Nephron progenitor cell (in vitro differentiated cells): ENCODE results near the gene FAM53B.

Source experiments
- DNase-seq: peaks from one replicate; pipeline ENCODE4 v3.0.0; 2021
- H3K27ac Mint-ChIP-seq: 2 replicates; pipeline ENCODE4 v1.8.0; 2021; ENCODE audit warnings: mild to moderate bottlenecking, moderate library complexity, mixed read lengths
- H3K27me3 Mint-ChIP-seq: 2 replicates; pipeline ENCODE4 v1.8.0; 2021; ENCODE audit warnings: mild to moderate bottlenecking, low read depth, mixed read lengths; ENCODE audit not compliant: poor library complexity
- H3K36me3 Mint-ChIP-seq: 2 replicates; pipeline ENCODE4 v1.8.0; 2021; ENCODE audit warnings: low read depth, mixed read lengths
- H3K4me1 Mint-ChIP-seq: 2 replicates; pipeline ENCODE4 v1.8.0; 2021; ENCODE audit warnings: mixed read lengths
- H3K4me3 Mint-ChIP-seq: 2 replicates; pipeline ENCODE4 v1.8.0; 2021; ENCODE audit warnings: mild to moderate bottlenecking, moderate library complexity, mixed read lengths
- H3K9me3 Mint-ChIP-seq: 2 replicates; pipeline ENCODE4 v1.8.0; 2021; ENCODE audit warnings: mild to moderate bottlenecking, moderate library complexity, mixed read lengths
- TF ChIP-seq, protein P1 (sequence below): fragments of 200-600 bp; sonication (generic); IDR thresholded peaks from 2 replicates; pipeline ENCODE4 v1.5.0; 2021; ENCODE audit warnings: antibody characterized with exemption

The FAM53B gene

GRCh38 chr10:124639206-124639605, 105.0 kb downstream of the FAM53B start:
- peaks cover 6% of the 10 kb centered on the region for H3K27me3 Mint-ChIP-seq
- peaks cover 6% of the 10 kb centered on the region for H3K9me3 Mint-ChIP-seq

DNA sequence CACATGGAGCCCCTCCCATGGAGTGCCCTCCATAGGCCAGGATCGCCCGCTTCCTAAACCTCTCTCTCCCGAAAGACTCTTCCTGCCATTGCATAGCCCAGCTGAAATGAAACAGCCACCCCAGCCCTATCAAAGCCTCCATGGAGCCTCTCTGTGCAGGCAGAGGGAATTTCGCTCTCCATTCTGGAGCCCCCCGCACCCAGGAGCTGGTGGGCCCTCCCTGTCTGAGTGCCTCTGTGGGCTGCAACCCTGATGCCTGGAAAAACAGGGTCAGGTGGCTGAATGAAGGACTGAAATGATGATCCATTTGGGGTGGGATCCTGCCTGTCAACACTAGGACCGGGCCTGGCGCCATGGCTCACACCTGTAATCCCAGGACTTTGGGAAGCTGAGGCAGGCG, 106.4 kb downstream of the FAM53B start:
- peaks cover 50% of the 10 kb centered on the region for H3K4me1 Mint-ChIP-seq
- no peak for DNase-seq
- TF ChIP-seq, protein P1, sequence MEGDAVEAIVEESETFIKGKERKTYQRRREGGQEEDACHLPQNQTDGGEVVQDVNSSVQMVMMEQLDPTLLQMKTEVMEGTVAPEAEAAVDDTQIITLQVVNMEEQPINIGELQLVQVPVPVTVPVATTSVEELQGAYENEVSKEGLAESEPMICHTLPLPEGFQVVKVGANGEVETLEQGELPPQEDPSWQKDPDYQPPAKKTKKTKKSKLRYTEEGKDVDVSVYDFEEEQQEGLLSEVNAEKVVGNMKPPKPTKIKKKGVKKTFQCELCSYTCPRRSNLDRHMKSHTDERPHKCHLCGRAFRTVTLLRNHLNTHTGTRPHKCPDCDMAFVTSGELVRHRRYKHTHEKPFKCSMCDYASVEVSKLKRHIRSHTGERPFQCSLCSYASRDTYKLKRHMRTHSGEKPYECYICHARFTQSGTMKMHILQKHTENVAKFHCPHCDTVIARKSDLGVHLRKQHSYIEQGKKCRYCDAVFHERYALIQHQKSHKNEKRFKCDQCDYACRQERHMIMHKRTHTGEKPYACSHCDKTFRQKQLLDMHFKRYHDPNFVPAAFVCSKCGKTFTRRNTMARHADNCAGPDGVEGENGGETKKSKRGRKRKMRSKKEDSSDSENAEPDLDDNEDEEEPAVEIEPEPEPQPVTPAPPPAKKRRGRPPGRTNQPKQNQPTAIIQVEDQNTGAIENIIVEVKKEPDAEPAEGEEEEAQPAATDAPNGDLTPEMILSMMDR: no peak
- H3K27me3 Mint-ChIP-seq: peaks cover 6% of the 10 kb centered on the region
- H3K9me3 Mint-ChIP-seq: peaks cover 14% of the 10 kb centered on the region
- no peak overlapping the region for H3K4me3 Mint-ChIP-seq
- H3K36me3 Mint-ChIP-seq: peaks cover 39% of the 10 kb centered on the region
- no peak overlapping the region for H3K27ac Mint-ChIP-seq

More at GRCh38 chr10:124639206-124639605, 105.0 kb downstream of the FAM53B start:
- TF ChIP-seq, protein P1: no peak
- H3K4me3 Mint-ChIP-seq: no peak overlapping the region
- H3K36me3 Mint-ChIP-seq: peaks cover 30% of the 10 kb centered on the region
- no peak overlapping the region for H3K27ac Mint-ChIP-seq
- no peak for DNase-seq
- H3K4me1 Mint-ChIP-seq: peaks cover 54% of the 10 kb centered on the region

DNA sequence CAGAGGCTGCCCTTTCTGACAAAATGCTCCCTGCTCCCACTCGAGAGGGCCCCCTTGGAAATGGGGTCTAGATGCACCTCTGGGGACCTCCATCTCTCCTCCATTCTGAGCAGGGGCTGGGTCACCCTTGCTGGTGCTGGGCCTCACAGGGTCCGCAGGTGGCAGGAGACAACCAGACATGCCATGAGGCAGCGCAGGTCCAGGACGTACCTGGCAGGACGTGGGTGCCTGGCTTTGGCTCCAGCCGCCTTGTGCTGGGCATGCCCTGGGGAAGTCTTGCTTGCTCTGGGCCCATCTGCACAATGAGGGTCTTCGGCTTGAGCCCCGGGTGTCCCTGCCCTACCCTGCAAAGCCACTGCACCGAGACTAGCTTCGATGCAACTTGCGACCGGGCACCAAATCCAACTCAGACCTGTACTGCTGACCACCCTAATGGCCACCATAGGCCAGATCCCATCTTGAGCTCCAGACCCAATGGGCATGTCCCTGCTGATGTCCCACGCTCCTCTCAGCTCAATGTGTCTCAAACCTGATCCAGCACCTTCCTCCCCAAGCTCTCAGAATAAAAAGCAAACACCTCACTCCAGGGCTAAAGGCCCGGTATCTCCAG, 107.0 kb downstream of the FAM53B start:
- H3K4me1 Mint-ChIP-seq: peaks cover 51% of the 10 kb centered on the region
- no peak overlapping the region for H3K4me3 Mint-ChIP-seq
- H3K27me3 Mint-ChIP-seq: peaks cover 3% of the 10 kb centered on the region
- DNase-seq: no peak
- no peak overlapping the region for H3K27ac Mint-ChIP-seq
- H3K36me3 Mint-ChIP-seq: peaks cover 36% of the 10 kb centered on the region
- peaks cover 14% of the 10 kb centered on the region for H3K9me3 Mint-ChIP-seq
- TF ChIP-seq, protein P1: no peak

DNA sequence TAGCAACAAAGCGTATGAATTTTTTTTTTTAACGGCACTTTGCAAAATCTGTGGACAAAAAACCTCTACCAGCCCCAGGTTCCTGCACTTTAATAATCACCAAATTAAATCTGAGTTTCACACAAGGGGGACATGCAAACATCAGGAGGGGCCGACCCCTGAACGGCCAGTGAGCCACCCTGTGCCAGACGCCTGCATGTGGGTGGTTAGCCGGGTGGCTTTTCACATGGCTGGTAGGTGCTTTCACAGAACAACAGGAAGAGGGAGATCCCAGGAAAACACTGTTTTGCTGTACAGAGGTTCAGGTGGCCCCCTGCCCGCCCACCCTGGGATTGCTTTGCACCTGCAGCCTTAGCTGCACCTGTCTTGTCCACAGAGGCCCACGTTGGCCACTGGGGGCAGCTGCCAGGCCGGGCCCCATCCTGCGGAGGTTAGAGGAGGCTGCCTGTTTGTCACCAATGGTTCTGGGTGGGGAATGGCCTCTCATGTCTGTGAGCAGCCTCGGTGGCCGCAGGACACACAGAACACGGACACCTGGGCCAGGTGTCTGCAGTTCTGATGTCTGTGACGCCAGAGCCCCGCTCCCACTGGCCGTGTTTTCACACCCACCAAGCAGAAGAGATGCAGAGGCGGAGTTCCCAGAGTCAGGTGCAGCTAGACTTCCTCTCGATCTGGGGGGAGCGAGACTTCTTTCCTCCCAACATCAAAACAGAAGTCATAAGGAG, 107.7 kb downstream of the FAM53B start:
- Mint-ChIP-seq H3K36me3 (peaks cover 36% of the 10 kb centered on the region), H3K9me3 (peaks cover 14% of the 10 kb centered on the region), H3K4me3 (no peak overlapping the region), H3K4me1 (peaks cover 49% of the 10 kb centered on the region), H3K27me3 (peaks cover 3% of the 10 kb centered on the region), H3K27ac (no peak overlapping the region)
- TF ChIP-seq, protein P1: no peak
- no peak for DNase-seq

- Mint-ChIP-seq H3K4me1 (peaks cover 48% of the 10 kb centered on the region), H3K36me3 (peaks cover 34% of the 10 kb centered on the region), H3K4me3 (no peak overlapping the region), H3K9me3 (peaks cover 14% of the 10 kb centered on the region), H3K27ac (no peak overlapping the region), H3K27me3 (peaks cover 7% of the 10 kb centered on the region)
- TF ChIP-seq, protein P1: no peak
- DNase-seq: no peak
Measured at GRCh38 chr10:124632566-124632965, 111.6 kb downstream of the FAM53B start.
